GM12865 (cell line): Measurements from ENCODE around the gene WDR1.

Source experiments
- DNase-seq: peaks from one replicate; pipeline ENCODE4 v3.0.0; 2010; ENCODE audit warnings: low read depth
- H3K4me3 ChIP-seq: 2 replicates; pipeline ENCODE4 v1.5.1; 2011; ENCODE audit warnings: mild to moderate bottlenecking, low read depth, low read length, control low read depth
- TF ChIP-seq, protein P1 (sequence below): IDR thresholded peaks from 2 replicates; pipeline ENCODE4 v1.5.1; 2011; ENCODE audit warnings: low read length, control low read depth, low read depth, inconsistent platforms; ENCODE audit not compliant: insufficient read depth; ENCODE audit errors: missing control alignments

Gene WDR1

GRCh38 chr4:10144966-10145365 is 28.4 kb upstream of the WDR1 start:
- TF ChIP-seq, protein P1, sequence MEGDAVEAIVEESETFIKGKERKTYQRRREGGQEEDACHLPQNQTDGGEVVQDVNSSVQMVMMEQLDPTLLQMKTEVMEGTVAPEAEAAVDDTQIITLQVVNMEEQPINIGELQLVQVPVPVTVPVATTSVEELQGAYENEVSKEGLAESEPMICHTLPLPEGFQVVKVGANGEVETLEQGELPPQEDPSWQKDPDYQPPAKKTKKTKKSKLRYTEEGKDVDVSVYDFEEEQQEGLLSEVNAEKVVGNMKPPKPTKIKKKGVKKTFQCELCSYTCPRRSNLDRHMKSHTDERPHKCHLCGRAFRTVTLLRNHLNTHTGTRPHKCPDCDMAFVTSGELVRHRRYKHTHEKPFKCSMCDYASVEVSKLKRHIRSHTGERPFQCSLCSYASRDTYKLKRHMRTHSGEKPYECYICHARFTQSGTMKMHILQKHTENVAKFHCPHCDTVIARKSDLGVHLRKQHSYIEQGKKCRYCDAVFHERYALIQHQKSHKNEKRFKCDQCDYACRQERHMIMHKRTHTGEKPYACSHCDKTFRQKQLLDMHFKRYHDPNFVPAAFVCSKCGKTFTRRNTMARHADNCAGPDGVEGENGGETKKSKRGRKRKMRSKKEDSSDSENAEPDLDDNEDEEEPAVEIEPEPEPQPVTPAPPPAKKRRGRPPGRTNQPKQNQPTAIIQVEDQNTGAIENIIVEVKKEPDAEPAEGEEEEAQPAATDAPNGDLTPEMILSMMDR = no peak
- no peak for DNase-seq
- H3K4me3 ChIP-seq = no peak overlapping the region

- no peak overlapping the region for H3K4me3 ChIP-seq
- TF ChIP-seq, protein P1 = no peak
- no peak for DNase-seq
Observed at GRCh38 chr4:10144479-10144878, 27.9 kb upstream of the WDR1 start.

DNA sequence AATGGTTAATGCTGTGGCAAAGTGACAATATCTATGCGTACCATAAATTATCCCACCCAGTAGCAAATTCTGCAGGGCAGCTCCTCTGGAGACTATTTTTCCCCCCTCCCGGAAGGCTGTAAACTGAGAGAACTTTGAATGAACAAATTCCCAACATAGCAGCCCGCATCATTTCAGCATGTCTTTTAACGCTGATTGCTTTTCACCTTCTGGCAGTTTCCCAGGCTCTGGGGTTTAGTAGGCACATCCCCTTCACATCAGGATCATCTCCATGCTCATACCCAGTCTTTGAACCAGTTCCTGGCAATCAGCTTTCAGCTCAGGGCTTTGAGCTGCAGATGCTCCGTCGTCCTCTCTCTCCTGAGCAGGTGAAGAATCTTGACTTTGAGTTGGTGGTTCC is 26.6 kb upstream of the WDR1 start:
- DNase-seq = no peak
- H3K4me3 ChIP-seq = no peak overlapping the region
- TF ChIP-seq, protein P1 = no peak

- DNase-seq = no peak
- H3K4me3 ChIP-seq = no peak overlapping the region
- TF ChIP-seq, protein P1 = no peak
Observed at GRCh38 chr4:10140866-10141759, 24.5 kb upstream of the WDR1 start.

- no peak for DNase-seq
- TF ChIP-seq, protein P1 = no peak
- H3K4me3 ChIP-seq = no peak overlapping the region
Observed at GRCh38 chr4:10139518-10139917, 22.9 kb upstream of the WDR1 start.

DNA sequence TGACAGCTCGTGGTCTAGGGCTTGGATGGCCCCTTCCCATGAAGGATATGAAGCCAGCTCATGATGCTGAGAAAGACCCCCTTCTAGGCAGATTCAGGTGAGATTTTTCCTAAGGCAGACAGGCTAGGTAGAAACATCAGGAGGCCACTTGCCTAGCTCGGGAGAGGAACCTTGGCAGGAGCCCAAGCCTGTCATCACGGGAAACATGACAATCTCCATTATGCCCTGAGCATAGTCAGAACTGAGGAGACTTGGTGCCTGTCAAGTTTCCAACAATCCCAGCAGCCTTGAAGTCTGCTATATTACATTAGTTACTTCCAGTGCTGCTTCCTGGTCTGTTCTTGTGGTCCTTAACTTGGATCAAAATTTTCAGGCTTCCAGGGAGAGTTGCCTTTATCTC is 18.7 kb upstream of the WDR1 start:
- no peak overlapping the region for H3K4me3 ChIP-seq
- TF ChIP-seq, protein P1 = no peak
- DNase-seq = no peak

DNA sequence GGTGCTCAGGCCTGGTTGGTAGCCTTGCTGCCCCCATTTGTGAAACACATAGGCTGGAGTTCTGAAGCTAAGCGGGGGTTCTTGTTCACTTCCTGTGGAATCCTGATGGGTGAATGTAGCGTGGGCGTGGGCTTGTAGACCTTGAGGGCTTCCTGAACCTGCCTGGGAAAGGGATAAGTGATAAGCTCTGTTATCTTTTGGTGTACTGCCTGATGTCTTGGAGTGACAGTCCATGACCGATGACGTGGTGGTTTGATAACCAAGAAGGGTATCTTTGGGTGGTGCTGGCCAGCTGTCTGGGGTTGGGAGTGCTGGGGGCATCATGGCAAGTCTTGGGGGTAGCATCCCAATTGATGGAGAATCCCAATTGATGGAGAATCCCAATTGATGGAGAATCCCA is 17.5 kb upstream of the WDR1 start:
- TF ChIP-seq, protein P1 = no peak
- DNase-seq = no peak

More for the DNA sequence above, 17.5 kb upstream of the WDR1 start:
- no peak overlapping the region for H3K4me3 ChIP-seq
